HL-60/S4 treated with retinoic acid at 250 ng/mL for 4 days and 3 days (cell line): ENCODE measurements around the gene THSD4.

Experiments
- in situ Hi-C: fragments of 300-500 bp; cut with MboI; formaldehyde crosslinking; loops from 2 replicates; pipeline ENCODE4 v1.7.0; 2022; ENCODE audit warnings: low sequenced_read_pairs

Gene THSD4

DNA sequence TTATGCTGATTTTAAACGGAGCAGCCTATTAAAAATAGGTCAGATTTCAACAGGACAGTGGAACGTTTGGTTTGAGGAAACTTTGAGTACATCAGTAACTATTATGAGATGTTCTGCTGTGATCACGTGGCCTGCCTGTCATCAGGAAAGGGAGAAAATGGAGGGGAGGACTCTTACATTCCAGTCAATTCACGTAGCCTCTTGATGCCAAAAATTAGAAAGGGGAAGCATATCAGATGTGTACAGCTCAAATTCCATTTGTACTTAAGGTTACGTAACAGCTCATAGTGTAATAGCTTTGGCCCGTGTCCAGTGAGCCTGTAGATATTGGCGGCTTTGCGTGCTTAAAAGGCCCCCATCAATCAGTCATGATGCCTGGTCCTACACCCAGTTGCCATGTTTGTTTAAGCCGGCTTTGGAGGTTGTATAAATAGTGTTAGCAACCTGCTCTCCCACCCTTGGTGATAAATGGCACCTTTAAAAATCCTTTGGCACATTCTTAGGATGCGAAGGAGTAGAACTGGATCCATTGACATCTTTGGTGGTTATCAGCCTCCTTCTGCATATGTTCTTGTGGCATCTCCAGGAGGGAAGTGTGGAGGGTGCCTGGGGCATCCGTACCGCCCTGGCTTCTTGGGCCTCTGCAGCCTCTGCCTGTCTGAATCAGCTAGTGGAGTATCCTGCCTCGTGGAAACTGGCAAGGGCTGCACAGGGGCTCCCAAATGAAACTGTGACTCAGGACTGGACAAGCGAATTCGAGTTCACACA, 163.9 kb downstream of the THSD4 start:
- in situ Hi-C loops = no loop called here

DNA sequence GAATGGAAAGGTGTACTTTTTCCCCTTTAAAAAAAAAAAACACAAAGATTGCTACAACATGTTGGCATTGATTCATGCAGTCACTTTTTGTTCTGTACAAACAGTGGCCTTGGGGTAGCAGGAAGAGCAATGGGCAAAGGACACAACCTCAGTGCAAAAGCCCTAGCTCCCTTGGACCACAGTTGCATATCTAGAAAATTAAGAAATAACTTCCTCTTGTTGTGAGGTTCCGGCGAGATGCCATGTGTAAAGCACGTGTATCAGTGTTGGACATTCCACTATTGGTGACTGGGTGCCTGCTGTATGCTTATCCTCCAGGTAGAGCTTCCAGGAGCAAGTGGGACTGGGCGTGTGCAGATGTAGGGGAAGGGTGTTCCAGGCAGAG, 164.5 kb downstream of the THSD4 start:
- in situ Hi-C loops = no loop called here

DNA sequence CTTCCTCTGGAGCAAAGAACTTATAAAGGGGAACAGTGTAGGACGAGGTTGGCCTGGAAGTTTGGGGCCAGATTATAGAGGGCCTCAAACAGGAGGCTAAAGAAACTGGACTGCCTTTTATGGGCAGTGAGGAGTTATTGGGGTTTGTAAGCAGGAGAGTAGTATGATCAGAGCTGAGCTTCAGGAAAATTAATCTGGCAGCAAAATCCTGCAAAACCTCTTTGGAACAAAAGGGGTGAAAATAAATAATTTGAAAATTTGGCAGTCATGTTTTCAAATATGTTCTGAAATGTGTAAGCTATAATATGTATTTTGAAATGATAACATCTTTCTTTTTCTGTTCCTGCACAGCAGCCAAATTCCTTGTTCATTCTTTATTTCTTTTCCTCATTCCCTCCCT, 164.9 kb downstream of the THSD4 start:
- in situ Hi-C loops = no loop called here

DNA sequence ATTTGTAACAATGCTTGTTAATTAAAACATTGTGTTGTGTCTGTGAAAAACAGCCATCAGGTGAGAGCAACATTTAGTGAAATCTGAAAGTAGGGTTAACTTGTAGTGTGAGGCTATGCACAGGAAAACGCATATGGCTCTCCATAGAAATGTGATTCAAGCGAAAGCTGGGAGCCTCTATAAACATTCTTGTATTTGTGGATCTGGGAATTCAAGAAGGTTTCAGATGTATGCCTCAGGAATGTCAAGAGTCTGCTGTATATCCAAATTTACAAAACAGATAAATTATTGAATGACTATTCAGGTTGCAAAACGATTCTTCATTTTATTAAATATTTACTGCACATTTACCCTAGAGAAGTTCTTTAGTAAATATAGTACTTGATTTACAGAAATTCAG, 166.0 kb downstream of the THSD4 start:
- in situ Hi-C loops = no loop called here

DNA sequence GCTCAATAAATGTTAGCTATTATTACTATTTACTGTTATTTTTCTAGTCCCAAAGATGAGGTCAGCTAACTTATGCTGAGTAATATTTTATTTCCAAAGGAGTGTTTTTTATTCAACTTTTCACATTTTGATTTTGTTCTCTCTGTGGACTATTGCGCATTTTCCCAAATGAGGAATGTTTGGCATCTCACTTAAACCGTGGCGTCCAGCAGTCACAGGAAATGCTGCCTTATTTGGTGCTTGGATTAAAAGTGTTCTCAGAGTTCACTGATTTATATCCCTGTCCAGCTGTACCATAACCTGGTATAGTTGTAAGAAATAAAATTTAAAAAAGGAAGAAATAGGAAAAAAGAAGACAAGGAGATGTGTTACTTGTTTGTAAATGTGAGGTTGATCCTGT, 166.8 kb downstream of the THSD4 start:
- in situ Hi-C loops = no loop called here

DNA sequence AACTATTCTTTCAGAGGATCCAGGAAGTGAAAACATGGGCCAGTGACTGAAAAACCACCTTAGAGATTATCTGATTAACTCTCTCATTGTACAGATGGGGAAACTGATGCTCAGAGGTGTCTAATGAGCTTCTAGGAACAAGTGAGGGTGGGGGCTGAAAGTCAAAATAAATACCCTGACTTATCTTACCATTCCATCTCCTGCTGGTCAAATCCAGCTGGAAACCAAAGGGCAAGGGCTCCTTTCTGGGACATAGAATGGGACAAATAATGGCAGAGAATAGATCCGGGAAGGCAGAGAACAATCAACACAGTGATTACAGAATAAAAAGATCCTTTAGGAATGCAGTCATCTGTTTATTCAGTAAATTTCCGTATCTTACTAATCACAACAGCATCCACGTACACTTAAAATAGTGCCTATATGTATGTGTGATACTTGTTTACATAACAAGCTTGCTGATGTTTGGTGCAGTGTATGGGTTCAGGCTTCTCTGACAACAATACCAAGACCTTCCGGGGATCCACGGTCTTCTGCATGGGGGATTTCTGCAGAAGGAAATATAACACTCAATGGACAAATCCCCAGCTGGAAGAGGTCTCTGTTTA, 173.2 kb downstream of the THSD4 start:
- in situ Hi-C loops = no loop called here

DNA sequence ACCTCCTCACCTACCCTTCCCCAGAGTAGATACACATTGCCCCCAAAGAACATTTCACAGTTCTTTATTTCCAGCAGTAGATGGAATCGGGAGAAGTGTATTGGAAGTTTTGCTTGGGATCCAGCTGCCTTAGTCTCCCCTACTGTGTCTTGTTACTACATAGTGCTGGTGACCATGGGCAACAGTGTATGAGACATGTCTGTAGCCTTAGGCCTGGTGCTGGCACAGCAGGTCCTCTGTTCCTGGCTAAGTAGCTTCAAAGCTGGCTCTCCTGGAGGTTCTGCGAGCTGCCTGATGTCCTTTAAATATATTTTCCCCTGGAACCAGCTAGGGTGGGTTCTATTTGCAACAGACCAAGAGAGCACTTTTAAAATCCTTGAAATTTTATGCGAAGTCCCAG, 174.7 kb downstream of the THSD4 start:
- in situ Hi-C loops = no loop called here

DNA sequence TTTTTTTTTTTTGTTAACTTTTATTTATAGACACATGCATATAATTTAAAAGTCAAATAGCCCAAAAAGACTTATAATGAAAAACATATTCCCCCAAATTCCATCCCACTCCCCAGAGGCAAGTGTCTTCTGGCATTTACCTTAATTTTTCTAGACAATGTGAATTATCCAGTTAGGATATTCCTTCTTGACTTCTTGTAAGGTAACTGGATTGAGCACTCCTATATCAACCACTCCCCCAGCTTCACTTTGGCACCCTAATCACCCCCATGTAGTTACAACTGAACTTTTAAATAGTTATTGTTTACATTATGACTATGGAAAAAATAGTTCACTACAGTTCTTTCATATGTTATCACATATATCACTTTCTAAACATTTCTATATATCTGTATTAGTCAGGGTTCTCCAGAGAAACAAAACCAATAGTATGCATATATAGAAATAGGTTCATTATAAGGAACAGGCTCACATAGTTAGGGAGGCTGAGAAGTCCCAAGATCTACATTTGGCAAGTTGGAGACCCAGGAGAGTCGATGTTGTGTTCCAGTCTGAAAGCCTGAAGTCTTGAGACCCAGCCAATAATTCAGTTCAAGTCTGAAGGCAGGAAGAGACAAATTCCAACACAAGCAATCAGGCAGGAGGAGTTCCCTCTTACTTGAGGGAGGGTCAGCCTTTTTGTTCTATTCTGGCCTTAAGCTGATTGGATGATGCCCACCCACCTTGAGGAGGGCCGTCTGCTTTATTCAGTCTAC, 175.8 kb downstream of the THSD4 start:
- in situ Hi-C loops = no loop called here

DNA sequence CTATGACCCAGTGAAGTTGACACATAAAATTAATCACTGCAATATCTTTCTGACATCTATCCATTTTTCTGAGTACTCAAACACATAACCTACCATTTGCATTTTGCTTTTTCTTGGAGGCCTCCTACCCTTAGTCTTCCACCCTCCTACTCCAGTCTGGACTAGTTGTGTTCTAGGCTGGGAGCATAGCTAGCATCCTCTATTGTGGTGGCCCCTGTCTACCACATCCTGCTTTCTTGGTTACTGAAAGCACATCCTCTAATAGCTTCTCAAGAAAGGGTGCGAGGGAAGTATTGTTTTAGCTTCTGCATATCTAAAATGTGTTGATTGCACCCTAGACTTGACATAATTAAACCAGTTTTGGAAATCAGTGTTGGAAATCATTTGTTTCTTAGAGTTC, 176.5 kb downstream of the THSD4 start:
- in situ Hi-C loops = no loop called here

DNA sequence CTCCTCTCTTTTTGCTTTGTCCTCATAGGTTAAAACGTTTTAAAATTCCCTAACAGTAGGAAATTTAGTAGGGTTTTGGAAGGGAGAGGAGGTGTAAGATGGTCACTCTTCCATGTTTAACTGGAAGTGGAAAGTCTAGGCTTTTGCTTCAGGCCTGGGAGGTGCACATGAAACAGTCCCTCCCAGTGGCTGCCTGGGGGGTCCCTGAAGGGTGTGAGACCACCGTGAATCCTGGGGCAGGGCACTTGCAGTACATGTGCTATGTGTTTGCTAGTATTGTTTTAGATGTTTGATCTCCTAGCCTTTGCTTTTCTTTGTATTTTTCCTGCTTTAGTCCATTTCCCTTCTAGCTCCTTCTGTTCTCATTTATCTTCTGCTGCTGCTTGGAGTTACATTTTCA, 178.5 kb downstream of the THSD4 start:
- in situ Hi-C loops = no loop called here

DNA sequence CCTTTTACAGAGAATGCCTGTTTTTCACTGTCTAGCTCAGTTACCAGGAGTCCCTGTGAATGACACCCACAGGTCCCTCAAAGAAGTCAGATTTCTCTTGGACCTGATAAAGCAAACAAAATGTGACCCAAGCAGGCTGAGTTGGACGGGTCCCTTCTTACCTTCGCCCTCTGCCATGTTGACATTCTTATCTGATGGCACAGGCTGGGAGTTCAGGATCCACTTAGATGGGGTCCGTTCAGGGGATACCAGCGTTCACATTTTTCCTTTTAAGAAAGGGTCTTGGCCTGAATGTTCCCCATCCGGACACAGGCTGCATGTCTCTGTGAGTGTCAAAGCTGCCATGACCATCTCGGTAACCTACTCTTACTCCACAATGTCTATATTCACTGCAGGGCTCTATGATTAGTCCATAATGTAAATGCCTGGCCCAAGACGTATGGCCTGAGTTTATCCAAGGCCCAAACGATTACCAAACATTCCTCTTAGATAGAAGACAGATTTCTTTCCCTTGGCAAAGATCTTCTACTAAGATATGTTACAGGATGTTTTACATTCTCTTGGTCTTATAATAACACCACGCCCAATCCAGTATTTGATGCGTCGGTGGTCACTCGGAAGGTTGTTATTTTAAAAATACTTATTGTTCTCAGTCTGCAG, 179.1 kb downstream of the THSD4 start:
- in situ Hi-C loops = no loop called here

DNA sequence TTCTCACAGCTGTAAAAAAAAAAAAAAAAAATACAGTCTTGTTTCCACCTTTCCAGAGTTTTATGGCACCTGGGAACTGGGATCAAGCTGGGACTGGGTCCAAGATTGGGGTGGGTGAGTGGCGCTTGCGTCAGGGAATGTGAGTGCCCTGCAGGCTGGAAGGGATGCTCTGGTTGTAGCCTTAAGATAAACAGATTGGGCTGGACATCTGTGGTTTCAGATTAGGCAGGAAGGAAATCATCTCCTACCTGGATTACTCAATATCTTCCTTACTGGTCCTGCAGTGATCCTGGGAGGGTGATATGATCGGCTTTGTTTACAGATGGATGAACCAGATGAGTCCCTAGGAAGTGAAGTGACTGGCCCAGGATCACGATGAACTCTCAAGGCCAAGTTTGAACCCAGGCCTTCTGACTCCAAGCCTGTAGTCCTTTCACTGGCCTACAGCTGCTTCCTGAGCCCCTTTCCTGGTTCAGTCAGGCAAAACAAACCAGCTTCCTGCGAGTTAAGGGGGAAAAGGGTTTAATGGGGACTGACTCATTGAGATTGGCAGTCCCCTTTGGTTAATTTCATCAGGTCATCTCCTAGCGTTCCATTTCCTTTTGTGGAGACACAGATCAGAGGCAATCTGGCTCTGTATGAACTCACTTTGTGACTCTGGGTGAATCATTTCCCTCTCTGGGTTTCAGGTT, 179.8 kb downstream of the THSD4 start:
- in situ Hi-C loops = no loop called here

DNA sequence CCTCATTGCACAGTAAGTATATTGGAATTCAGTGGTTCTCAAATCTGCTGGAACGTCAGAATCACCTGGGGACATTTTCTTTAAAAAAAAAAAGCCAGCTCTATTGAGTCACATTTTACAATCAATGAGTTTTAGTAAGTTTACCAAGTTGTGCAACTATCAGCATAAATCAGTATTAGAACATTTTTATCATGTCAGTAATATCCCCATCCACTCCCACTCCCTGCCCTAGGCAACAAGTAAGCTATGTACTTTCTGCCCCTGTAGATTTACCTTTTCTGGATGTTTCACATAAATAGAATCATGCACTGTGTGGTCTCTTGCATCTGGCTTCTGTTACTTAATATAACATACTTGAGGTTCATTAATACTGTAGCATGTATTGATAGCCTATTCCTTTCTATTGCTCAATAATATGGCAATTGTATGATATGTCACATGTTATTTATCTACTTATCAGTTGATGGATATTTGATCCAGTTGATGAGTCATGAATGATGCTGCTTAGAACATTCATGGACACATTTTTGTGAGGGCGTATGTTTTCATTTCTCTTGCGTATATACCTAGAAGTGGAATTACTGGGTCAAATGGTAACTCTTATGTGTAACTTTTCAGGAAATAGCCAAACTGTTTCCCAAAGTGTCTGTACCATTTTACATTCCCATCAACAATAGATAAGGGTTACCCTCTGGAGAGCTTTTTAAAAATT, 180.5 kb downstream of the THSD4 start:
- in situ Hi-C loops = no loop called here

DNA sequence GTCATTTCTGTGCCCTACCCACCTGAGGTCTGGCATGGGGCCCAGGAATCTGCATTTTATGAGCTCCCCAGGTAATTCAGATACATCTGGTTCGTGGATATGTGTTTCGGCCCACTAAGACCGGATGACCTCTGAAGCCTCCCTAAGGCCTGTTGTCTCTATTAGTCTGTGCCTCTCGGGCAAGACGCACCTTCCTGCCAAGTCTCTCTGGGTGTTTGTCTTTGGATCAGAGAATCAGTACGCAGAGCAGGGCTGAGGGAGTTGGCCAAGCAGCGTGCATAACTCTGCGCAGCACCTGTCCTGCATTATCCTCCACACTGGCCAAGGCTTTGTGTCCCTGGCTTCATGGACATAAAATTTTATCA, 181.0 kb downstream of the THSD4 start:
- in situ Hi-C loops = no loop called here

DNA sequence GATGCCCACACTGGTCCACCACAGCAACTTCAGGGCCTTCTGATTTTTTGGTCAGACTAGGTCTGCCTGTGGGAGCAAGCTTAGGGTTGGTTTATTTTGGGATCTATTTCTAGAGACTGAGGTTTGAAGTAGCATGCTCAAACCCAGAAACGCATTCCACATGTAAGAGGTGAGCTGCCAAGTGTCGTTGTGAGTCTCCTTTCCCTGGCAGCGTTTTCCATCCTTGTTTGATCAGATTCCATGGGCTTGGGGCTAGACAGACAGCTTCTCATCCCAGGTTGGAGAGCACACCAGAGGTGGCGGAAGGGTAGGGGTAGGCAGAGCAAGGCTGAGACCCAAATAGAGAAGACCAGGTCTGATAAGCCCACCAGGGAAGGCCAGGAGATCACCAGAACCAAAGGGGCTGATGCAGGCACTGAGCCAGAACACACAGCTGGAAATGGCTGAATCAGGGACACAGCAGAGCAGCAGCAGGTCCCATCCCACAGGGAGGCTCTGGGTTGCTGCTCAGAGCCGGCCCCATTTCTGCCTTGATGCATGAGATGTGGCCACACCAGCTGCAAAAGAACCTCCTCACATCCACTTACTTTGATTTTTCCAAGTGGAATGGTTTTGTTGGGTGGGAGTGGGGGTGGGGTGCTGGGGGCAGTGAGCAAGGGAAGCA, 186.8 kb downstream of the THSD4 start:
- in situ Hi-C loops = no loop called here

DNA sequence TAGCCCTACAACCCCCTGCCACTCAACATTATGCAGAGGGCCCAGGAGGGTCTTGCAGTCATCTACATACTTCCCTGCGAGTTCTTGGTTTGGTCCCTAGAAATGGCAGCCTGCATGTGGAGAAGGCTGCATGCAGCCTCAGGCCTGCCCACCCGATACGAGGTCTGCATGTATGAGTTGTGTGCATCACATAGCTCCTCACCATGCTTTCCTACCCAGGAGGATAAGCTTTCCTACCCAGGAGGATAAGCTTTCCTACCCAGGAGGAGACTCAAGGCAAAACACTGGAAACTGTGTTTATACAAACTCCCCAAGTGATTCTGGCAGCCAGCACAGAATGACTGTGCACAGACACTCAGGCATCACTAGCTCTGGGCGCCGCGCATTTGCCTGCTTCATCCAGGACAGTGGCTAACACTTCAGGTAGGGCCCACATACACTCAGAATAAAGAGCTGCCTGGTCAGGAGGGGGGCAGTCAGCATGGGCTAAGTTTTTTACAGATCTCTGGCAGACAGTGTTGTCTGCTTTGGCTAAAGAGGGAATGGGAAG, 187.7 kb downstream of the THSD4 start:
- in situ Hi-C loops = no loop called here

DNA sequence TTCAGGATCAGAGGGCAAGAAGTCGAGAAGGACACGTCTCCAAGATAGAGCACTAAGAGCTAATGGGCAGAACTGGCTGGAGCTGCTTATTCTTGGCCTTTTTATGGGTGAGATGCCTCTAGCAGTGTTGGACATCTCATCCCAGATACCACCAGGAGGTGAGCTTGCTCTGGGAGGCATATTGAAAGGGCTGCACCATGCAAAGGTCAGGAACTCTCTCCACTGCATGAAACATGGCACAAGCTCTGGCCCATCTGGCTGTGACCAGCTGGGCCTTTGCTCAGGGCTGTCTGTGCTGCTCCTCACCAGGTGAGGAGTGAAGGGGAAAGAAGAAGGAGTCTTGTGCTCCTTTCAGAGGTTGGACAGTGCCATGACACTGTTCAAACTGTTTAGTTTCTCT, 188.7 kb downstream of the THSD4 start:
- in situ Hi-C loops = no loop called here

DNA sequence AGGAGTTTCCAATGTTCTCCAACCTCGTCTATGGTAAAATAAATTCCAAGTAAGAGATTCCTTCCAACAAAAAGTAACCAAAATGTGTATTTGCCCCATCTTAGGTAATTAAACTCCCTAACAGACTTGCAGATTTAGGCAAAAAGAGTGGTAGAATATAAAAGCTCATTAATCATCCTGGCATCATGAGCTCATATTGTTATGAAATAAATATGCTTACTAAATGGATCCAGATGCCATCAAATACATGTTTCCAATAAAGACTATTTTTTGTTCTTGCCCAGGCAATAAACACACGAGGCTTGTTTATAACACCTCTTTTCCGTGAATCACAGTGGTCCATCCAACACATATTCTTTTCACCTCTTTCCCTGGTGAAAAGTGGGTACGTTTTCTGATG, 189.4 kb downstream of the THSD4 start:
- in situ Hi-C loops = no loop called here

DNA sequence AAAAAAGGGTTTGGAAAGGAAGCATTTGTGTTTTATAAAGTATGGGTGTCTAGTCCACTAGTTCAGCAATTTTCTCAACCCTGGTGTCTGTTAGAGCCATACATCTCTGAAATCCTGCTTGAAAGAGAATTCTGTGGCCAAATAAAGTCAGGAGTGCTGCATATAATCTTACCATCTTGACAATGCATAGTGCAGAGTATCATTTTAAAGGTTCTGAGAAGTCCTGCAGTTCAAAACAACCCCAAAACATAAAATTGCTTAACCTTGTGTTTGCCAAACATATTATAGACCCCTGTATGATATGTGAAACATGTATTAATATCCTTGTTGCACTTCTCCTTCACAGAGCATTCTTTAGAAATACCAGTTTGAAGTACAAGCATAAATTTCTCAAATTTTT, 191.3 kb downstream of the THSD4 start:
- in situ Hi-C loops = no loop called here
